H9 (cell line): ENCODE results near the gene LINC00632. TPM values are rescaled to one million over a fixed set of nuclear protein-coding genes. Genes with fewer than 3 reads are reported as not detected.

ENCODE experiments used
- DNase-seq: peaks from one replicate; pipeline ENCODE4 v3.0.0-alpha.2; 2017
- H2AFZ ChIP-seq: one replicate; pipeline ENCODE4 v1.6.1; 2013; ENCODE audit warnings: mild to moderate bottlenecking, low read length, control low read depth, moderate library complexity
- H2AK5ac ChIP-seq: 2 replicates; pipeline ENCODE4 v1.6.1; 2013; ENCODE audit warnings: low read length, control low read depth, mixed read lengths; ENCODE audit not compliant: insufficient read length
- H2BK120ac ChIP-seq: one replicate; pipeline ENCODE4 v1.6.1; 2013; ENCODE audit warnings: low read depth, mild to moderate bottlenecking, low read length, control low read depth, inconsistent platforms; ENCODE audit not compliant: poor library complexity, severe bottlenecking
- H2BK12ac ChIP-seq: 2 replicates; pipeline ENCODE4 v1.6.1; 2013; ENCODE audit warnings: low read length, control low read depth, mixed read lengths, low read depth; ENCODE audit not compliant: insufficient read length
- H2BK15ac ChIP-seq: 2 replicates; pipeline ENCODE4 v1.6.1; 2013; ENCODE audit warnings: low read depth, low read length, control low read depth
- H2BK20ac ChIP-seq: one replicate; pipeline ENCODE4 v1.6.1; 2013; ENCODE audit warnings: low read depth, mild to moderate bottlenecking, low read length, control low read depth, inconsistent platforms; ENCODE audit not compliant: poor library complexity, severe bottlenecking
- H2BK5ac ChIP-seq: 2 replicates; pipeline ENCODE4 v1.6.1; 2013; ENCODE audit warnings: low read length, control low read depth, mixed read lengths; ENCODE audit not compliant: insufficient read length
- H3K14ac ChIP-seq: 2 replicates; pipeline ENCODE4 v1.6.1; 2013; ENCODE audit warnings: low read length, control low read depth; ENCODE audit not compliant: insufficient read depth
- H3K18ac ChIP-seq: 2 replicates; pipeline ENCODE4 v1.6.1; 2013; ENCODE audit warnings: low read depth, mild to moderate bottlenecking, mixed read lengths, low read length, control low read depth; ENCODE audit not compliant: insufficient read length
- H3K23ac ChIP-seq: 2 replicates; pipeline ENCODE4 v1.6.1; 2013; ENCODE audit warnings: low read length, control low read depth, mixed read lengths, low read depth; ENCODE audit not compliant: insufficient read length
- H3K23me2 ChIP-seq: 2 replicates; pipeline ENCODE4 v1.6.1; 2013; ENCODE audit warnings: low read depth, mild to moderate bottlenecking, mixed read lengths, low read length, control low read depth; ENCODE audit not compliant: insufficient read length, poor library complexity, severe bottlenecking
- H3K27ac ChIP-seq: 2 replicates; pipeline ENCODE4 v1.5.1; 2013; ENCODE audit warnings: low read length, control low read depth, mixed read lengths, low read depth; ENCODE audit not compliant: insufficient read length
- H3K27me3 ChIP-seq: 2 replicates; pipeline ENCODE4 v1.6.1; 2013; ENCODE audit warnings: low read length, control low read depth, inconsistent platforms; ENCODE audit not compliant: insufficient read depth
- H3K4ac ChIP-seq: 2 replicates; pipeline ENCODE4 v1.6.1; 2013; ENCODE audit warnings: low read depth, mild to moderate bottlenecking, control low read depth, inconsistent platforms, low read length, moderate library complexity
- H3K4me1 ChIP-seq: 2 replicates; pipeline ENCODE4 v1.6.1; 2013; ENCODE audit warnings: low read length, control low read depth, inconsistent platforms; ENCODE audit not compliant: insufficient read depth
- H3K4me2 ChIP-seq: 2 replicates; pipeline ENCODE4 v1.6.1; 2013; ENCODE audit warnings: low read length, control low read depth, mixed read lengths; ENCODE audit not compliant: insufficient read length, insufficient read depth
- H3K56ac ChIP-seq: 2 replicates; pipeline ENCODE4 v1.6.1; 2013; ENCODE audit warnings: low read depth, mild to moderate bottlenecking, mixed read lengths, low read length, control low read depth; ENCODE audit not compliant: insufficient read length
- H3K79me1 ChIP-seq: 2 replicates; pipeline ENCODE4 v1.6.1; 2013; ENCODE audit warnings: low read depth, mild to moderate bottlenecking, moderate library complexity, low read length, control low read depth, inconsistent platforms; ENCODE audit not compliant: insufficient read depth, poor library complexity, severe bottlenecking
- H3K79me2 ChIP-seq: 2 replicates; pipeline ENCODE4 v1.6.1; 2013; ENCODE audit warnings: low read length, control low read depth, inconsistent platforms; ENCODE audit not compliant: insufficient read depth
- H3K9ac ChIP-seq: 2 replicates; pipeline ENCODE4 v1.6.1; 2013; ENCODE audit warnings: low read length, control low read depth, mixed read lengths; ENCODE audit not compliant: insufficient read length; ENCODE audit errors: extremely low read depth
- H3K9me3 ChIP-seq: one replicate; pipeline ENCODE4 v1.6.1; 2013; ENCODE audit warnings: low read depth, low read length, inconsistent platforms; ENCODE audit not compliant: control insufficient read depth
- H3T11ph ChIP-seq: one replicate; pipeline ENCODE4 v1.6.1; 2013; ENCODE audit warnings: mild to moderate bottlenecking, low read length, control low read depth, inconsistent platforms
- H4K20me1 ChIP-seq: one replicate; pipeline ENCODE4 v1.6.1; 2013; ENCODE audit not compliant: control insufficient read depth, insufficient read length, insufficient read depth
- H4K5ac ChIP-seq: 2 replicates; pipeline ENCODE4 v1.6.1; 2013; ENCODE audit warnings: low read depth, mild to moderate bottlenecking, mixed read lengths, low read length, control low read depth; ENCODE audit not compliant: insufficient read length
- H4K8ac ChIP-seq: replicated peaks from 2 replicates; pipeline ENCODE4 v1.6.1; 2013; ENCODE audit warnings: low read length, control low read depth, mixed read lengths, low read depth; ENCODE audit not compliant: insufficient read length
- H4K91ac ChIP-seq: 2 replicates; pipeline ENCODE4 v1.6.1; 2013; ENCODE audit warnings: low read depth, mild to moderate bottlenecking, moderate library complexity, mixed read lengths, low read length, control low read depth; ENCODE audit not compliant: insufficient read length
- H3K27ac Mint-ChIP-seq, 3 experiments: 2 replicates in 2 of 3; 3 replicates in 1 of 3; pipeline ENCODE4 v1.8.0; 2020 to 2021; ENCODE audit warnings: mixed read lengths in 3 of 3, mild to moderate bottlenecking in 1 of 3, moderate library complexity in 1 of 3
- H3K27me3 Mint-ChIP-seq: 2 replicates; pipeline ENCODE4 v1.8.0; 2021; ENCODE audit warnings: low read depth, mild to moderate bottlenecking, moderate library complexity, mixed read lengths
- H3K36me3 Mint-ChIP-seq, 3 experiments: 2 replicates in 2 of 3; 3 replicates in 1 of 3; pipeline ENCODE4 v1.8.0; 2020 to 2021; ENCODE audit warnings: low read depth in 3 of 3, mixed read lengths in 3 of 3; ENCODE audit not compliant: insufficient read depth in 1 of 3
- H3K4me1 Mint-ChIP-seq, 2 experiments: 2 replicates each; pipeline ENCODE4 v1.8.0; 2020; ENCODE audit warnings: mixed read lengths in 2 of 2
- H3K4me3 Mint-ChIP-seq, 2 experiments: 2 replicates in 1 of 2; 3 replicates in 1 of 2; pipeline ENCODE4 v1.8.0; 2020 to 2021; ENCODE audit warnings: mild to moderate bottlenecking in 2 of 2, mixed read lengths in 2 of 2, moderate library complexity in 1 of 2
- H3K9me3 Mint-ChIP-seq, 2 experiments: 2 replicates in 1 of 2; 3 replicates in 1 of 2; pipeline ENCODE4 v1.8.0; 2020; ENCODE audit warnings: mild to moderate bottlenecking in 2 of 2, mixed read lengths in 2 of 2, moderate library complexity in 1 of 2
- CTCF ChIP-seq: fragments of 200-600 bp; sonication (generic); conservative IDR thresholded peaks from 3 replicates; pipeline ENCODE4 v1.8.0; 2021; ENCODE audit warnings: antibody characterized with exemption, mild to moderate bottlenecking
- WGBS: extraction: QIAGEN DNeasy Blood & Tissue Kit; methylation state at CpG from one replicate; pipeline ENCODE4 v1.1.7; 2013; ENCODE audit warnings: missing lambda C conversion rate, low lambda C conversion rate, mixed read lengths; ENCODE audit not compliant: insufficient read length; ENCODE audit errors: extremely low coverage; 5-methylcytosine and 5-hydroxymethylcytosine counted together
- total RNA-seq: library from RNA; stranded (reverse); gene quantifications from 2 replicates; pipeline ENCODE4 v1.2.1, GENCODE V29; 2021

LINC00632 gene
- total RNA-seq, 1 experiment from 2014 or later = 46.3 TPM

GRCh38 chrX:140821280-140821679 lies 111.7 kb downstream of the LINC00632 start:
- Histone ChIP-seq H3K27ac (peak overlapping the region; percentile 94), H3K4me2 (peak overlapping the region; percentile 82)
- H3K27ac Mint-ChIP-seq = peak overlapping the region; percentile 42 to 96 (median 74); a peak in 6 of 7 replicates

More at GRCh38 chrX:140821280-140821679, 111.7 kb downstream of the LINC00632 start:
- 0 out of 5 replicates have a peak overlapping the region, but pooled peaks have one; percentile 1 to 40 for H3K4me3 Mint-ChIP-seq
- H3K4me1 Mint-ChIP-seq = peaks cover 12 to 16% of the 10 kb centered on the region in 2 experiments
- Histone ChIP-seq H2BK20ac (no peak overlapping the region), H3K79me2 (no peaks in the 10 kb centered on the region), H3K56ac (no peak overlapping the region), H3K23me2 (no peaks in the 10 kb centered on the region), H4K5ac (peak overlapping the region; percentile 96), H2BK15ac (no peak overlapping the region), H2BK5ac (no peak overlapping the region), H4K91ac (no peak overlapping the region), H3K9me3 (peaks cover 1% of the 10 kb centered on the region), H3K23ac (no peak overlapping the region), H3K18ac (peak overlapping the region; percentile 63), H3K79me1 (no peaks in the 10 kb centered on the region), H4K8ac (no peak overlapping the region), H3K4me1 (no peaks in the 10 kb centered on the region; the same call in 1 of the 2 replicates), H3K9ac (peak overlapping the region; percentile 43), H2AFZ (no peak overlapping the region), H2BK12ac (no peak overlapping the region), H3K4ac (no peak overlapping the region), H3K14ac (no peak overlapping the region), H4K20me1 (no peaks in the 10 kb centered on the region), H3T11ph (no peak overlapping the region), H3K27me3 (no peaks in the 10 kb centered on the region), H2BK120ac (no peak overlapping the region), H2AK5ac (no peak overlapping the region)
- no peak for TF ChIP-seq CTCF
- peak; percentile 70 for DNase-seq
- peaks cover 6 to 15% (median 8%) of the 10 kb centered on the region in 3 experiments; a peak in 6 of 7 replicates for H3K36me3 Mint-ChIP-seq
- H3K27me3 Mint-ChIP-seq = no peaks in the 10 kb centered on the region
- no CpG with 5 or more reads among the region's 3 CpGs for WGBS
- peaks cover 61 to 63% of the 10 kb centered on the region in 2 experiments for H3K9me3 Mint-ChIP-seq
